ENCODE data around the gene TTC23. TPM values are rescaled to one million over a fixed set of nuclear protein-coding genes. Genes with fewer than 3 reads are reported as not detected.

TTC23 gene
- total RNA-seq, 4 donors from 2014 or later: 12.1 to 27.7 (median 21.5) TPM

- H3K27ac ChIP-seq: peak overlapping the region in 3 of 4 donors; percentile 56 to 86 (median 83)
- H3K9me3 ChIP-seq: no peaks in the 10 kb centered on the region
- no peak overlapping the region for H3K4me3 ChIP-seq
- TF ChIP-seq CTCF (IDR thresholded peaks at IDR 0.05): no peak
- no peak for TF ChIP-seq POLR2A (IDR thresholded peaks at IDR 0.05)
- H3K27me3 ChIP-seq: no peaks in the 10 kb centered on the region
- DNase-seq: no peak
- H3K4me1 ChIP-seq: peaks cover 14 to 53% (median 18%) of the 10 kb centered on the region in 3 donors
- intact Hi-C loops (cut with DNase I): no loop called here
- 78 to 86% methylated on average over 12 of the region's 12 CpGs for WGBS, 2 donors
- no peaks in the 10 kb centered on the region for H3K36me3 ChIP-seq
Measured at GRCh38 chr15:99120050-99120777, 129.2 kb downstream of the TTC23 start.

GRCh38 chr15:99118801-99119546, 130.4 kb downstream of the TTC23 start:
- no peaks in the 10 kb centered on the region for H3K36me3 ChIP-seq
- H3K27me3 ChIP-seq: no peaks in the 10 kb centered on the region
- intact Hi-C loops (cut with DNase I): no loop called here
- DNase-seq: no peak
- WGBS, 2 donors: 82 to 87% methylated on average over 13 to 17 of the region's 22 CpGs
- peaks cover 7 to 51% (median 10%) of the 10 kb centered on the region in 3 donors for H3K4me1 ChIP-seq
- TF ChIP-seq CTCF (IDR thresholded peaks at IDR 0.05): no peak
- H3K27ac ChIP-seq: peak overlapping the region in 1 of 4 donors; percentile 53
- no peak overlapping the region for H3K4me3 ChIP-seq
- H3K9me3 ChIP-seq: no peaks in the 10 kb centered on the region

DNA sequence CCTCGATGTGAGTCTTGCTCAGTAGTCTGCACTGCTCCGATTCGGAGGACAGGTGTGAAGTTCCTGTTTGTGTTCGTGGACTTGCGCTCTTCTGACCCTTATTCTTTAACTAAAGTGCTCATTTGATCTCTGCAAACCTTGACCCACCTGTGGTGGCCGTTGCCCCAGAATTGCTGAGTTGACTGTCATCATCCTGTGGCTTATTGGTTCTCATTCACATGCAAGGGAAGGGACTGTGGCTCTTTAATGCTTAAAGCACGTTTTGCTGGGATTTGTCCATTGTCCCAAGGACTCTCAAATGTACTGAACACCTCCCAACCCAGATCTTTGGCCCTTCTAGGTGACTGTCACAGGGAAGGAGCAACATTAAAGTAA, 131.1 kb downstream of the TTC23 start:
- H3K36me3 ChIP-seq: no peaks in the 10 kb centered on the region
- no peaks in the 10 kb centered on the region for H3K9me3 ChIP-seq
- 78 to 87% methylated on average over 7 of the region's 7 CpGs for WGBS, 2 donors
- no peaks in the 10 kb centered on the region for H3K27me3 ChIP-seq
- H3K27ac ChIP-seq: peak overlapping the region in 3 of 4 donors; percentile 62 to 80 (median 76)
- peaks cover under 1 to 45% (median 3%) of the 10 kb centered on the region in 3 donors for H3K4me1 ChIP-seq
- TF ChIP-seq CTCF (IDR thresholded peaks at IDR 0.05): no peak
- TF ChIP-seq POLR2A (IDR thresholded peaks at IDR 0.05): no peak
- no peak for DNase-seq
- intact Hi-C loops (cut with DNase I): no loop called here
- no peak overlapping the region for H3K4me3 ChIP-seq

DNA sequence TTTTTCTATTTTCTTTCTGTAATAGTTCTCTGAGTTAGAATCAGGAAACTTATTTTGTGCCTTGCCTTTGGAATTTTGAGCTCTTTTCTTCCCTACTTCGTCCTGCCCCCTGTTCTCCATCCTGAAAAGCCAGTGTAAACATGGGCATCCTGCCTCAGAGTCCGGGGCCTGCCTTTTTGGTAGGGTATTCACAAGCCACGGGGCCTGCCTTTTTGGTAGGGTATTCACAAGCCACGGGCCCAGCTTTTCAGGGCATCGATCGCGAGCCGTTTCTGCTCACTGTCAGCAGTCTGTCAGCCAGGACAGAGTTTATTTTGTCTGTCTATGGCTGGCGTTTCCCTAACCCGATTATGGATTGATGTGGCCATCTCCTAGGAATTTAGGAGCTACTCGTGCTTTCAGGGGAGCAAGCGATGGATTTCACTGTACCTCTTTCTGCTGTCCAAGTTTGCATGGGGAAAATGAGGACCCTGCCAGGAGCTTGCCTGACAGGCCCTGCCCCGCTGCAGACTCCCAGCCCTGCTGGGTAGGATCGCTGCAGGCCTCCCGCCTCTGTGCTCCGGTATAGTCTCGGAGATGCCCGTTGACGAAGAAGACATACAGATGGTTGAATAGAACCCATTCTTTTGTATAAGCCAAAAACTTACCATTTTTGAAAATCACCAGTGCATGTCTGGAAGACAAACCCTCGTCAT, 131.7 kb downstream of the TTC23 start:
- peaks cover 0 to 39% (median 0%) of the 10 kb centered on the region in 3 donors for H3K4me1 ChIP-seq
- intact Hi-C loops (cut with DNase I): no loop called here
- H3K27me3 ChIP-seq: no peaks in the 10 kb centered on the region
- no peak overlapping the region for H3K4me3 ChIP-seq
- no peaks in the 10 kb centered on the region for H3K36me3 ChIP-seq
- 80 to 82% methylated on average over 10 to 14 of the region's 20 CpGs for WGBS, 2 donors
- no peaks in the 10 kb centered on the region for H3K9me3 ChIP-seq
- TF ChIP-seq POLR2A (IDR thresholded peaks at IDR 0.05) (no peak), CTCF (IDR thresholded peaks at IDR 0.05) (no peak)
- DNase-seq: no peak
- H3K27ac ChIP-seq: peak overlapping the region in 3 of 4 donors; percentile 62 to 80 (median 76)

All from esophagus squamous epithelium (tissue), 5 donors.